Measurements from ENCODE around the gene EIPR1.
"Not testable (repeated sequence)": the region's sequence is repeated elsewhere in the genome, so short reads cannot be mapped to it uniquely, and the experiment has no call there.

EIPR1 gene

DNA sequence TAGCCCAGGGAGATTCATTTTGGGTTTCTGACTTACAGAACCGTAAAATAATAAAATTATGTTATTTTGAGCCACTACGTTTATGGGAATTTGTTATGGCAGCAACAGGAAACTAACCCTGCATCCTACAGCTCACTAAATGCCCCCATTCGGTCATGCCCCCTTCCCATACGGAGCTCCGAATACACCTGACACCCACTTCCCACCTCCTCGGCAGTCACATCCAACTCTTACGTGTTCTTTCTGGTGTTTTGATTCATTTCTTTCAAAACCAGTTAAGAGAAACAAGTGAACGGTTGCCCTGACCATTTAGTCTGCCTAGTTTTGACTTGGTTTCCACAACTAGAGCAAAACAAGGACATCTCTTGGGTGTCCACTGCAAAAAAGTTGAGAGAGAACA lies 19.7 kb downstream of the EIPR1 start:
- no peak for DNase-seq (ENCODE audit: low read depth)

DNA sequence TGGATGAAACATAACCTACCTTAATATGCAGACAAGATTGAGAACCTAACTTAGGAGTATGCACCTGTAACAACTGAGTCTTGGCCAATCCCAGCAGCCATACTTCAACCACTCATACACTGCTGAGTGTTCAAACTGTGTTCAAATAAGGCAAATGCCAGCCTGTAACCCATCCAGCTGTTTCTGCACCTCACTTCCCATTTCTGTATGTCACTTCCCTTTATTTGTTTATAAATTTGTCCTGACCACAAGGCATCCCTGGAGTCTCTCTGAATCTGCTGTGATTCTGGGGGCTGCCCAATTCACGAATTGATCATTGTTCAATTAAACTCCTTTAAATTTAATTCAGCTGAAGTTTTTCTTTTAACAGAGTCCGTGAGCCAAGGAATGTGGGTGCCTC lies 20.2 kb downstream of the EIPR1 start:
- not testable (repeated sequence) for DNase-seq (ENCODE audit: low read depth)

DNA sequence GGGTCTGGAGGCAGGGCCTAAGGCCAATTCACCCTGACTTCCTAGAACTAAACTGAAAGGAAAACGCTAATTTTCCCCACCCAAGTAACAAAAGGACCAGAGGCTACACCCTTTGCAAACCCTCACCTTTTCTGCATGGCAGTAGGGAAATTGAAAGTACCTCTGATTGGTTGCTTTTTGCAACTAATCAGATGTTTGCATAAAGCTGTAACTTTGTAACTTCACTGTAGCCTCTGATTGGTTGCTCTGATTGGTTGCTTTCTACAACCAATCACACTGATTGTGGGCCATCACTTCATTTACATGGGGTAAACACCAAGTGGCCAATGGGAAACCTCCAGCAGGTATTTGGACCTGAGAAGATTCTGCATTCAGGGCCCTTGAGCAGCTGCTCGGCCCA lies 20.8 kb downstream of the EIPR1 start:
- DNase-seq (ENCODE audit: low read depth) = no peak

DNA sequence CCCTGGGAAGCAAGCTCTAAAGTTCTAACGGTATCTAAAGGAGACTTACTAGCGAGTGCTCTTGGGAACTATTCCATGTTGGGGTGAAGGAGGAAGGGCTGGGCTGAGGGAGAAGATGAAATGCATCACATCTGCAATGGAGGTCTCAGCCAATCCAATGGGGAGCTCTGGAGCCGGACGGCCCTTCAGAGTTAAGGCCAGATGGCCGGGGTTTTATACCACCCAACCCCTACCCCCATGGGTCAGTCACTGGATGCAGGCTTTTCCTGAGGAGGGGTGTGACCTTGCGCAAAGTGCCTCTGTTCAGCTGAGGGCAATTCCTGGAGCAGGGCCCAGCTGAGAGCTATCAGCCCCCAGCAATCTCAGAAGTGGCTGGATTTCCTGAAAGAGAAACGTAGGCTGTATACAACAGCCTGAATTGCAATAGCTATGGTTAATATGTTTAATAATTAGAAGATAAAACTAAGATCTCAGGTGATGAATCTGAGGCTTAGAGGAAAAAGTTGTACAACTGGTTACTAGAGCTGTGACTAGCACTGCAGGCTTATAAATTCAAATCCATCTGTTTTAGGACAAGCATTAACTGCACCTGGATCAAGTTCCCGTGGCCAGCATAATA lies 21.6 kb downstream of the EIPR1 start:
- no peak for DNase-seq (ENCODE audit: low read depth)

DNA sequence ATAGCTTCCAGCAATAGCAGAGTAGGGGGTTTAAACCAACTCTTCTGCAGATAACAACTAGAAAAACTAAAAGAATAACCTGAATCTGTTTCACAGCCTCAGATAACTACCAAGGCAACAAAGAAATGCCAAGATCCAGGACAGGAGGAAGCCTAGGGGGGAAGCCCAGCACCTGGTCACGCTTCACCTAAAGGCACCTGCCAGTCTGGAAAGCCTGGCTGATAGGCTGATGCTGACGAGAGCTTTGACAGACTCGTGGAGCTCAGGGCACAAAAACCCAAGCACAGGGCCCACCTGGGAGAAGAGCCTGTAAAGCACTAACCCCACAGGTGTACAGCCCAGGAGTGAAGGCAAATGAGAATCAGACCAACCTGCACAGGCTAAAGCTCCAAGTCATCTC lies 22.6 kb downstream of the EIPR1 start:
- no peak for DNase-seq (ENCODE audit: low read depth)

DNA sequence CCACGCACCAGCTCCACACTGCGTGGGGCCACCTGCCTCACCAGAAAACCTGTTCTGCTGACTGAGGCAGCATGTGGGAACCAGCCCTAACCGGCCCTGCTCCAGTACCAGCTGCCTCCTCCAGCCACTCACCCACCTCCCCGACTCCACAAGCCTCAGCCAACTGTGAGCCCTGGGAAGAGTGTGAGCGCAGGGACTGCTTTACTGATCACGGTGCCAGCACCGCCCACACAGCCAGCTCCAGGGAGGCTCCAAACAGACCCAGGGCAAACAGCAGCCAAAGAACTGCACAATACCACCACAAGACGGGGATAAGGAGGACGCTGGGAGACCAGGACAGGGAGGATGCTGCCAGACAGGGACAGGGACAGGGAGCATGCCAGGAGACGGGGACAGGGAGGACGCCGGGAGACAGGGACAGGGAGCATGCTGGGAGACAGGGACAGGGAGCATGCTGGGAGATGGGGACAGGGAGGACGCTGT lies 28.4 kb downstream of the EIPR1 start:
- DNase-seq (ENCODE audit: low read depth) = no peak

DNA sequence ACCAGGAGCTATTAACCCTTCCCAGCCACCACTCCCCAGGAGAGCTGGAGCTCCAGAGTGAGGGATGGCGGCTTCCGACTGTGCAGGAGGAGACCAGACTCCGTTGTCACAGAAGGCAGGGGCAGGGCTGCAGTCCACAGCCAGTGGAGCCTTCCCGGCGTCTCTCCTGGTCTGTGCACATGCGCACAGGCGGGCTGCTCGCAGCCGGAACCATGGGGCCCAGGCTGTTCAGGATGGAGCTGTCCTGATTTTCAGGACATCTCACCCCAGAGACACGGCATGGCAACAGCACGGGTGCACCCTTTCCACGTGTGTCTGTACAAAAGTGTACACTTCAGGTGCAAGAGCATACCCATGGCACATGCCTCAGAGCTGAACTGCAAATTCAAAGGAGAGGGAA lies 28.9 kb downstream of the EIPR1 start:
- no peak for DNase-seq (ENCODE audit: low read depth)

DNA sequence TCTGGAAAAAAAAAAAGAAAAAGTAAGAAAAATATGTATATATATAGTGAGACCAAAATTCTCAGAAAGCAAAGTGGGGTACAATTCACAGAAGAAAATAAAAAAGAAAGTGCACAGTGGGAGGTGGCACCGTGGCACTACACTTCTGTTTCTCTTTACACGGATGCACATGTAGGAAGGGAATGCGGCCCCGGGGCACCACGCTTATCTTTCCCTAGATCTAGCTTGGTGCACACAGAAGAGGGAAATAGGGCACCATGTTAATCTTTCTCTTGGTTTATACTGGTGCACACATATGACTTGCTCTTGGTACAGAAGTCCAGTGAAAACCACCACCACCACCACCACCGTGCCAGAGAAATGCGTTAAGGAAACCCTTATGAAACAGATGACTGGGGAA lies 32.0 kb downstream of the EIPR1 start:
- no peak for DNase-seq (ENCODE audit: low read depth)

DNA sequence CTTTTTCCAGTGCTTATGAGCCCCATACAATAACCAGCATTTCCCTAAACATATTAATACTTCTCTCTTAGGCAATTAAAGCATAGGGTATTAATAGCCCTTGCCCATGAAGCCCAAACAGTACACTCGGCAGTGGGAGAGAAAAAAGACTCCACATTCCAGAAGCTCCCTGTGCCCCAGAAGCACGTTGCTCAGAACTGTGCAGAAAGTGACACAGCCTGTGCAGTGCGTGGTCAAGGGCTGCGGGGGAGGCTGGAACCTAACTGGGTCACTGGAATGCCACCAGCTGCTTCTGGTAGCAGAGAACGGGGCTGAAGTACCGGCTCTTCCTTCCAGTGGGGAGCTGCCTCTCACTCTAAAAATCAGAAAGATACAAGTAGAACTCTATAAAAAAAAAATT lies 32.7 kb downstream of the EIPR1 start:
- DNase-seq (ENCODE audit: low read depth) = no peak

DNA sequence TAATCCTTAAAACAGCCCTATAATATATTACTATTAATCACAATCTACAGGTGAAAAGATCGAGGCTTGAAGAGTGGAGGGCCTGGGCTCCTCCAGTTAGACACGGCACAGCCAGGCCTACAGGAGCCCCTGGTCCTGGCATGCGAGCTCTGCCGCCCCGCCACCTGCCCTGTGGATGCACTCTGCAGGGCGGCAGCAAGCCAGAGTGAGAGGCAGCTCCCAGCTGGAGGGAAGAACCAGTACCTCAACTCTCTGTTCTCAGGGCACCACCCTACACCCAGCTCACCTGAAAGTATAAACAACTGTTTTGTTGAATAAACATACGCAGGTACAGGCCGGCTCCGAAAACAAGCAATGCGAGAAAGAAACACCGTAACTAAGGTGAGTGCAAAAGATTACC lies 34.6 kb downstream of the EIPR1 start:
- no peak for DNase-seq (ENCODE audit: low read depth)

DNA sequence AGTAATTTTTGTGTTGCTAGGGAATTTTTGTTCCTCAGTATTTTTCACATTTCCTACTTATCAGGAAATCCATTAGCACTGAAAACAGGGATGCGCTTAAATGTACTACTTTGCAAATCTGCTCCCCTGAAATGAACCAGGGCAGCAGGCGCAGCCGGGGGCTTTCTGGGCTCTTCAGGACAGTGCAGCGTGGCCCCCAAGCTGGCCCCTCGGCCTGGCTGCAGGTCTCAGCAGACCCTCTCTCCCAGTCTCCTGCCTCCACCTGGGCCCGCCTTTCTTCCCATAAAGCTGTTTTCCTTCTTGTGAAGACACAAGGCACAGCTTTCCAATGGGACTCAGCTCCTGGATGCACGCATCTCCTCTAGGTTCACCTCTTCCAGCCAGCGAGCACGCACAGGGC lies 35.3 kb downstream of the EIPR1 start:
- DNase-seq (ENCODE audit: low read depth) = no peak

DNA sequence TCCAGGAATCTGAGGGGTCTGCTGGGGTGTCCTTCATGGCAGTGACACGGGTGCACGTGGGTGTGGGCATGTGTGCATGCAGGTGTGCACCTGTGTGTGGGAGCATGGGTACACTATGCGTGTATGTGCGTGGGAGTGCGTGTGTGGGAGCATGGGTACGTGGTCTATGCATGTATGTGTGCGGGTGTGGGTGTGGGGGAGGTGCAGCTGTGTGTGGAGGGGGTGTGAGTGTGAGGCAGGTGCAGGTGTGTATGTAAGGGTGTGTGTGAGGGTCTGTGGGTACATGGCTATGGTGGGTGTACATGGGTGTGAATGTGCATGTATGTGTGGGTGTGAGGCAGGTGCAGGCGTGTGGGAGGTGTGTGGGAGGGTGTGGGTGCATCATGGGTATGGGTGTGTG lies 36.3 kb downstream of the EIPR1 start:
- no peak for DNase-seq (ENCODE audit: low read depth)

DNA sequence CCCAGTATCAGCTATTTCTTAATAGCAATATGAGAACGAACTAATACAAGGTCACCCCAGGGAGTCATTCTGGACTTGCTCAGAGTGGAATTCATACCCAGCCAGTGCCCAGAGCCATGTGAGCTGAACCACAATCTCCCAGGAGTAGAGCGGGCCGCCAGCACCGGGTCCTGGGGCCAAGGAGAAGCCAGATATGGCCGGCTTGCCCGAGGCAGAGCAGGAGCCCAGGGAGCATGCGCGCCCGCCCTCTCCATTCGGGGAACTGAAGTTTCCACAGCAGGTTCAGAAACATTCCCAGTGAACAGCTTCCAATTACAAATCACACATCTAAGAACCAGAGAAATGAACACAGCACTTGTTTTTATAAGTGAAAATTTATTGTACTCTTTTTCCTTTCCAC lies 37.5 kb downstream of the EIPR1 start:
- no peak for DNase-seq (ENCODE audit: low read depth)

DNA sequence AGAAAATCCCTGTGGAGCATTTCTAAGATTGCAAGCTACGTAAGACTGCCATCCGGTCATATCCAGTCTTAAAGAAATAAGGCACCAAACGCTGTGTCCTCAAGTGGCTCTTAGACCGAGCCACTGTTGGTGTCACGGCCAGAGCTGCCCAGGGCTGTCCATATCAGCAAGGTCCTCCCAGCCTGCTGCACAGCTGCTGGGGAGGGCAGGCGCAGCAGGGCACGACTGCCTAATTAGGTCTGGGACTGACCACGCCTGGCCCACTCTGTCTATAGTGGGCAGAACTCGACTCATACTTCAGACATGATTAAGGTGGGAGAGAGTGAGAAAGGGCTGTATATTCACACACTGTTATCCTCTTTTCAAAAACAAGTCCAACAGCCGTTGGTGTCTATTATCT lies 39.3 kb downstream of the EIPR1 start:
- DNase-seq (ENCODE audit: low read depth) = no peak

DNA sequence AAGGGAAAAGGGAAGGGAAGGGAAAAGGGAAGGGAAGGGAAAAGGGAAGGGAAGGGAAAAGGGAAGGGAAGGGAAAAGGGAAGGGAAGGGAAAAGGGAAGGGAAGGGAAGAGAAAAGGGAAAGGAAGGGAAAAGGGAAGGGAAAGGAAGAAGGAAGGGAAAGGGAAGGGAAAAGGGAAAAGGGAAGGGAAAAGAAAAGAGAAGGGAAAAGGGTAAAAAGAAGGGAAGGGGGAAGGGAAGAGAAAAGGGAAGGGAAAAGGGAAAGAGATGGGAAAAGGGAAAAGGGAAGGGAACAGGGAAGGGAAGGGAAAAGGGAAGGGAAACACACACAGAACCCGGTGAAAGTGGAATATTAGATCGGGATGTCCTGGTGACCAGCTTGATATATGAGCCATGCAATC lies 40.8 kb downstream of the EIPR1 start:
- DNase-seq (ENCODE audit: low read depth) = no peak

DNA sequence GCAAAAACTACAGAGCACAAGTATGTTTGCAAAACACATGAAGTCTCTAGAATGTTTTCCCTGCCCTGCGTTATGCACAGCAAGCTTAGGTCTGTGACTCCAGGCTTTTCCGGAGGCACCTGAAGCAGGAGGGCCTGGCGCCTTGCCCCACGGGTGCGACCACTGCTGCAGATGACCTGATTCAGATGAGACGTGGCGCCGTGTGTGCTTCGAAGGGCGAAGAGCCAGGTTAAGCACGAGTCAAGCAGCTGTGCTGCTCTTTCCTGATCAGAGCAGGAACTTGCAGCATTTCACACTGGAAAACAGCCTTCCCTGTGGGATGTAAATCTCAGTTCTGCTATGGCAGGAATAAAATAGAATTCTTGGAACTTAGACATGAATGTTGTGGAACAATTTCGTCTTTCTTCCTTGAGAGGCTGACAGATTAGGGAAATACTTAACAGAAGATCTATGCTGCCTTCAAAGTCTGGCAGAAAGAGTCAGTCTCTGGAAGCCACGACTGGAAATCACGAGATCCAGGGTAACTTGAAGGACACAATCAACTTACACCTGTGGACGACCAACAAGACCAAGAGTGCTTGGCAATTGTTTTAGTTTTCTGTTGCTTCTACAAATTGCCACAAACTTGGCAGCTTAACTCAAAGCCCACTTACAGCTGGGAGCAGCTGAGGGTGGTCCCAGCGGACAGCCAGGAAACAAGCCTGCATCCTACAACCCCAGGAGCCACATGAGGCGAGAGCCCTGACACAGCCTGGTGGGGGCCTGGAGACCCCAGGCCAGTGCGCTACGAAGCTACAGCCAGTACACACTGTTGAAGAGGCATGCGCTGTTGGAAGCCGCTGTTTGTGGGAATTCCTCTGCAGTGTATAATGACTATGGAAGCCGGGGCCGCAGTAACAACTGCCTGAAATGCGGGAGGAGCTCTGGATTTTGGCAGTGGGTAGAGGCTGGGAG lies 42.9 kb downstream of the EIPR1 start:
- DNase-seq (ENCODE audit: low read depth) = no peak

DNA sequence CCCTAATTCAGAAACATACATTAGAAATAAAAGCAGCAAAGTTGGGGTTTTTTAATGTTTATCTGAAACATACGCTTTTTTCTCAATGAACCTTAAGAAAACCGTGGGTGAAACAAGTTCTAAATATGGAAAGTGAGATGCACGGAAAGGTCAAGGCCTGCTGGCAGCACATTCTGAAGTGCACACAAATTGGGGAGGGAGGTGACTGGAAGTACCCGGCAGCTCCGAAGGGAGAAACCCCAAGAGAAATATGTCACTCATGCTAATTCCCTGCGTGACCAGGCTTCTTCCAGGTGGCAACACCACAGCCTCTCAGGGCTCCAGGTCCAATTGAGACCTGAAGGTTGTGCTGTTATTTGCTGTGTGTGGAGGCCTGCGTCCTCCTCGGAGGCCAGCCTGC lies 45.5 kb downstream of the EIPR1 start:
- no peak for DNase-seq (ENCODE audit: low read depth)

DNA sequence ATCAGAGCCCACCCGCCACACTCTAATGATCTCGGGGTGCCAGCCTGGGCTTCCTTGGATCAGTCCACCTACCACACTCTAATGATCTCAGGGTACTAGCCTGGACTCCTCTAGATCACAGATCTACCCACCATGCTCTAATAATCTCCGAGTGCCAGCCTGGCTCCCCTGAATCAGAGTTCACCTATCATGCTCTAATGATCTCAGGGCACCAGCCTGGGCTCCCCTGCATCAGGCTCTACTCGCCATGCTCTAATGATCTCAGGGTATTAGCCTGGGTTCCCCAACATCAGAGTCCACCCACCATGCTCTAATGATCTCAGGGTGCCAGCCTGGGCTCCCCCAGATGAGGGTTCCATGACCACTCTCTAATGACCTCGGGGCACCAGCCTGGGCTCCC lies 48.1 kb downstream of the EIPR1 start:
- DNase-seq (ENCODE audit: low read depth) = no peak

DNA sequence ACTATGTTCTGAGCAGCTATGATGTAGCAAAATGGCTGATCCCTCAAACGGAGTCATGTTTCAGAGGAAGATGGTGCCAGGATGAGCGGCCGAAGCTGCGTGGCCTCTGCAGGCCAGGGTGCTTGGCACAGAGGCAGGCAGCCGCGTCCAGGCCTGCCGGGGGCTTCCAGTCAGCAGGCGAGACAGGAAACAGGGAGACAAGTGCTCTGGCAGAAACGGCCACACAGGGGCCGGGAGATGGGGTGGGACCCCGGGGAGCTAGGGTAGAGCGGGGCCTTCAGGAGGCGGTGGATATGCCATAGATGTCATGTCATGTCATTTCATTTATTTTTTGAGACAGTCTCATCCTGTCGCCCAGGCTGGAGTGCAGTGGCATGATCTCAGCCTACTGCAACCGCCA lies 50.7 kb downstream of the EIPR1 start:
- DNase-seq (ENCODE audit: low read depth) = no peak

DNA sequence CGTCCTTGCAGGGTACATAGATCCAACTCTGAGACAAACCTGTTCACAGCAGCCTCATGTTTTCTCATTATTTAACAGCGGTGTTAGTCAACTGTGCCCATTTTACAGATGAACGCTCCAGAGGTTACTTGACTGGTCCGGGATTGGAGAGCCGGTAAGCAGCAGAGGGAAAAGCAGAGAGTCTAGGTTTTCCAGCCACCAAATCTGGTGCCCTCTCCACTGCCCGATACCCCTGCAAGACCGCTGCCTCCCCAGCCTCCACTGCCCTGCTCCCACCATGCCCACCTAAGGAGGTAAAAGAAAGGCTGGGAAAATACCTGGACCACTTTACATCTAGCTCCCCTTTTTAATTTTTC lies 51.5 kb downstream of the EIPR1 start:
- DNase-seq (ENCODE audit: low read depth) = no peak

DNA sequence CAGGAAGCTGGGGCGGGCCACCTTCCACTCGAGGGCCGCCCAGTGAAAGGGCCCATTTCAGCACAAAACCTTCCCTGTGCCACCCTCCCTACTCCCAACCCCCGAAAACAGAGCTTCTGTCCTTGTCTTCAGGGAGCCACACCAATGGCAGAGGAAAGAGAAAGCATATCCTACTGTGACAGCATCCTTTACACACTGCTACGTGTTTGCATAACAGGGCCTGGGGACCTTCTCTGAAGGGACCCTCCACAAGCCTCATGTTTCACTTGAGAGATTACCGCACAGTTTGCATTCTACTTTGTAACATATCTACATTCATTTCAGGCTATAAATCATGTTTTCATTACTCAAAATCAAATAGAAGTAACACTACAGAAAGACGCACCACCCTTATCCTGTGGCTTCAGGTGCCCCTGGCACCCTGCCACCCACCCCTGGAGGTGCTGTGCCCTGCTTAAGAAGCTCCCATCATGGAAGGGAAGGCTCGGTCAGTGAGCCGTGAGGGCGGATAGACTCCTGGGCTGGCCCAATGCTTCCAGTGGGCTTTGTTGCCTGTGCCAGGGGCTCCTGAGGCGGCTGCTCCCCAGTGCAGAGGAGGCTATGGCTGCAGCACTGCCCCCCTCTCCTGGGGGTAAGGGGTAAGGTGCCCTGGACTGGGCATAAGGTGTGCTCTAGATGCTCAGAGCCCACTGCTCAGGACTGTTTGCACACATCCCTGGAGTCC lies 52.0 kb downstream of the EIPR1 start:
- no peak for DNase-seq (ENCODE audit: low read depth)

DNA sequence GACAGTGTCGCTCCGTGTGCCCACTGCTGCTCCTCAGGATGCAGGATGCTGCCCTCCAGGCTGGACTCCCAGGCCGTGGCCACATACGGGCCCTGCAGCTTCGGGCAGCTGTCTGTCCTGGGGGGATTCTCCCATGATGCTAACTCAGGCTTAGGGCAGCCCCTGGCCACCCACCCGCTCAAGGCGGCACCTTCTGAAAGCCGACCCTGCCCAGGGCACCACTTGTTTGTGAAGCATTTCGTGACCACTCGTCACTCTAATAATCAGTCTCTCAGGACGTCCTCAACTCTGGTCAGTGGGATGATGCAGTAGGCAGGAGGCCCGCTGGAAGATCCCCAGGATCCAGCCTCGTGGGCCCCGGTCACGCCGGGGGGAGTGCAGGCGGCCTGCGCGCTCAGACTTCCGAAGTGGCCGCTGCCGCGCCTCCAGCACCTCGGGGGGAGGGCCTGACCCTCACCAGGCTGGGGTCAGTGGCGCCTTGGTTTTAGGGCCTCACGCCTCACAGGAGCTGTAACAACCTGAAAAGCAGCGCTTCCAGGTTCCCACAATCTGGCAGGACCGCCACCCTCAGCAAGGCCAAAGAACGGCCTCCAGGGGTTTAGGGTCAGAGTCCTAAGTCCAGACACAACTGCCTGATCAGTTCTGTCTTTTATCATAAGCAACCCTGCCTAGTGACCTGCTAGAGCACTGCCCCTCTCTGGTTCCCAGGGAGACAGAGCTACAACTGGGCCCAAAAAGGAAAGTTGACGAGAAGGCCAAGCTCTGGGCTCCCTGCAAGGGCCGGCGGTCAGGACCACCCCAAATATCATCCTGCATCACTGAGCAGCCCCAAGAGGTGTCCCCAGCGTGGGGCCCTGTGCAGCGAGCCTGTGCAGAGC lies 53.0 kb downstream of the EIPR1 start:
- DNase-seq (ENCODE audit: low read depth) = no peak

Measured in iris pigment epithelial cell (primary cell).